RWPE2 (cell line): ENCODE measurements around the gene HDAC9.

Experiments
- ATAC-seq: fragments of 200-7000 bp; cut with Tn5 transposase; 3 replicates; pipeline ENCODE4 v1.9.1; 2021; ENCODE audit warnings: low read depth
- DNase-seq: peaks from one replicate; pipeline ENCODE4 v3.0.0-alpha.2; 2020; ENCODE audit warnings: low spot score
- H3K27ac ChIP-seq: fragments of 450-650 bp; 2 replicates; pipeline ENCODE4 v1.5.1; 2017; ENCODE audit warnings: mild to moderate bottlenecking; ENCODE audit not compliant: poor library complexity, severe bottlenecking
- H3K27me3 ChIP-seq: fragments of 250-450 bp; sonication (Bioruptor Pico); 2 replicates; pipeline ENCODE4 v1.5.1; 2021; ENCODE audit warnings: mild to moderate bottlenecking, moderate library complexity; ENCODE audit not compliant: insufficient read depth, poor library complexity, severe bottlenecking
- H3K36me3 ChIP-seq: fragments of 250-450 bp; sonication (Bioruptor Pico); 2 replicates; pipeline ENCODE4 v1.5.1; 2020; ENCODE audit warnings: low read depth, mild to moderate bottlenecking, moderate library complexity
- H3K4me1 ChIP-seq: fragments of 250-450 bp; sonication (Bioruptor Pico); 2 replicates; pipeline ENCODE4 v1.5.1; 2021; ENCODE audit warnings: mild to moderate bottlenecking, moderate library complexity; ENCODE audit not compliant: insufficient read depth, poor library complexity, severe bottlenecking
- H3K4me3 ChIP-seq: fragments of 250-450 bp; sonication (Bioruptor Pico); 2 replicates; pipeline ENCODE4 v1.5.1; 2021; ENCODE audit warnings: mild to moderate bottlenecking, moderate library complexity; ENCODE audit not compliant: severe bottlenecking
- H3K9me3 ChIP-seq: fragments of 250-450 bp; sonication (Bioruptor Pico); 2 replicates; pipeline ENCODE4 v1.5.1; 2021; ENCODE audit warnings: mild to moderate bottlenecking, moderate library complexity; ENCODE audit not compliant: severe bottlenecking
- TF ChIP-seq, protein P1 (sequence below): fragments of 450-650 bp; IDR thresholded peaks from one replicate; pipeline ENCODE4 v1.5.1; 2017; ENCODE audit warnings: mild to moderate bottlenecking, moderate library complexity; ENCODE audit not compliant: poor library complexity, severe bottlenecking

The HDAC9 gene

DNA sequence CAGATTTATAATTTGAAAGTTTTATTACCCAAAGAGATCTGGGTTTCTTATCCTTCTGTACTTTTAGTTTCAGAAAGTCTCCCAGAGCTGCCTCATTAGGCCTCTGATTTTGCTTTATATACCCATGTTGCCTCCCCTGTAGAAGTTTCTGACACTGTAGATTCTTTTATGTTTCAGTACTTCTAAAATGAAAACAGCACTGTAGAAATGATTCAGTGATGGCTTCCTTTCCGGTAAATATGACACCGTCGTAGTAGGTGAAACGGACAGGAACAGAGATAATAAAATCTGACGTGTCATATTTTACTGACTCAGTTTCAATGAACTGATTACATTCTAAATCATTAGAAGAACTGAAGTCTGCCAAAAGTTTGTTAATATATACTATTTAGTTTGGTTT is 349.2 kb downstream of the HDAC9 start:
- no peaks in the 10 kb centered on the region for H3K4me1 ChIP-seq
- no peak for DNase-seq

DNA sequence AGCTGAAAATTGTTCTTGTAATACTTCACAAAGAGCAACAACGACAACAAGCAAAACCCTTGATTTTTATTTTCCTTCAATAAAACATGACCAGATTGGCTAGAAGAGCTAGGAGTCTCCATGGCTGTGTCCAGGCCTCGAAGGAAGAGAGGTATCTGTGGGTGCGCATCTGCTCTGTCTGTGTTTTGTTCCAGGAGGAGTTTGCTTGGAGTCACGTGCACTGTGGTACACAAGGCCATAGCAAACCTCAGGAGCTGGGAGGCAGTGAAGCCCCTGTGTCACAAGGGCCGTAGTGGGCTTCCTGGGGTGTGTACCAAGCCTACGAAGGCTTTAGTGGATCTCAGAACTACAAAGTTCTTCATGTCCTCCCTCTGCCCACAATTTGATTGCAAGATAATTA is 350.2 kb downstream of the HDAC9 start:
- no peaks in the 10 kb centered on the region for H3K27me3 ChIP-seq
- no peaks in the 10 kb centered on the region for H3K9me3 ChIP-seq
- H3K4me3 ChIP-seq: no peak overlapping the region
- TF ChIP-seq, protein P1, sequence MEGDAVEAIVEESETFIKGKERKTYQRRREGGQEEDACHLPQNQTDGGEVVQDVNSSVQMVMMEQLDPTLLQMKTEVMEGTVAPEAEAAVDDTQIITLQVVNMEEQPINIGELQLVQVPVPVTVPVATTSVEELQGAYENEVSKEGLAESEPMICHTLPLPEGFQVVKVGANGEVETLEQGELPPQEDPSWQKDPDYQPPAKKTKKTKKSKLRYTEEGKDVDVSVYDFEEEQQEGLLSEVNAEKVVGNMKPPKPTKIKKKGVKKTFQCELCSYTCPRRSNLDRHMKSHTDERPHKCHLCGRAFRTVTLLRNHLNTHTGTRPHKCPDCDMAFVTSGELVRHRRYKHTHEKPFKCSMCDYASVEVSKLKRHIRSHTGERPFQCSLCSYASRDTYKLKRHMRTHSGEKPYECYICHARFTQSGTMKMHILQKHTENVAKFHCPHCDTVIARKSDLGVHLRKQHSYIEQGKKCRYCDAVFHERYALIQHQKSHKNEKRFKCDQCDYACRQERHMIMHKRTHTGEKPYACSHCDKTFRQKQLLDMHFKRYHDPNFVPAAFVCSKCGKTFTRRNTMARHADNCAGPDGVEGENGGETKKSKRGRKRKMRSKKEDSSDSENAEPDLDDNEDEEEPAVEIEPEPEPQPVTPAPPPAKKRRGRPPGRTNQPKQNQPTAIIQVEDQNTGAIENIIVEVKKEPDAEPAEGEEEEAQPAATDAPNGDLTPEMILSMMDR: no peak
- H3K27ac ChIP-seq: no peak overlapping the region
- no peak for DNase-seq
- H3K4me1 ChIP-seq: no peaks in the 10 kb centered on the region
- H3K36me3 ChIP-seq: no peaks in the 10 kb centered on the region
- no peak for ATAC-seq

More for the DNA sequence above, 349.2 kb downstream of the HDAC9 start:
- Histone ChIP-seq H3K36me3 (no peaks in the 10 kb centered on the region), H3K4me3 (no peak overlapping the region), H3K9me3 (no peaks in the 10 kb centered on the region), H3K27me3 (no peaks in the 10 kb centered on the region), H3K27ac (no peak overlapping the region)
- TF ChIP-seq, protein P1: no peak
- no peak for ATAC-seq

DNA sequence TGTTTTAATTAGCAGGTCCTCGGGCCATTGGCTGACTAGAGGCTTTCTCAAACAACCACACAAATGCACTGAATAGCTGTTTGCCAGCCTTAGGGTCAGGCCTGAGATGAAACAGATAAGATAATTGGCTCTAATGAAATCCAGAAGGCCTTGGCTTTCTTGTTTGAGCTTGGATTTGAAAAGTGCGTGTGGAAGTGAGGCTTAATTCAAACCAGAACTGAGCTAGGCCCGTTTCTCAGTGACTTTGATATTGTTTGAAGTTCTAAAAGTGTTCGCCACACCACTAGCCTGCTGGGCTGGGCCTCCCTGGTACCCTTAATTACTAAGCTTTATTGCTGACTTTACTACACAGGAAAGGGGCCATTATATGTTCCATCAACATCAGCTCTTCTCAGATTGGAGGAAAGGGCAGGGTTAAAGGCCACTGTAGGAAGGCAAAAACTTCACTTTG is 351.2 kb downstream of the HDAC9 start:
- DNase-seq (no peak), ATAC-seq (no peak)
- Histone ChIP-seq H3K4me3 (no peak overlapping the region), H3K27ac (no peak overlapping the region), H3K9me3 (no peaks in the 10 kb centered on the region), H3K27me3 (no peaks in the 10 kb centered on the region), H3K4me1 (no peaks in the 10 kb centered on the region), H3K36me3 (no peaks in the 10 kb centered on the region)
- TF ChIP-seq, protein P1: no peak

DNA sequence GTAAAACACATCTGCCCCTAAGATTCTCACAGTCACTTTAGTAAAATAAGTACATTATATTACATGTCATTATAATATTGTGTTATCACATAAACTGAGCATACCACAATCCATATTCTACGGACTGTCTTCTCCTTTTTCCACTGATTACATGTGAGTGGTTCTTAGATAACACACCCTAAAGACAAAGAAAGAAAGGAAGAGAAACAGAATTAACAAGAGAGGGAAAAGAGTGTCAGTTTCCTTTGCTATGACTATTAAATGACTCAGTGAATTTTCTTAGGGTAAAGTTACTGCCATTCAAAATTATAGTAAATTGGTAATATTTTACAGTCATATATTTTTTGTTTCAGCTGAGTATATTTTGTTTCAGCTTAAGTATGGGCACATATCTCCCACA is 353.6 kb downstream of the HDAC9 start:
- Histone ChIP-seq H3K4me1 (no peaks in the 10 kb centered on the region), H3K9me3 (no peaks in the 10 kb centered on the region), H3K36me3 (no peaks in the 10 kb centered on the region), H3K4me3 (no peak overlapping the region), H3K27ac (no peak overlapping the region), H3K27me3 (no peaks in the 10 kb centered on the region)
- no peak for DNase-seq
- no peak for ATAC-seq
- TF ChIP-seq, protein P1: no peak

DNA sequence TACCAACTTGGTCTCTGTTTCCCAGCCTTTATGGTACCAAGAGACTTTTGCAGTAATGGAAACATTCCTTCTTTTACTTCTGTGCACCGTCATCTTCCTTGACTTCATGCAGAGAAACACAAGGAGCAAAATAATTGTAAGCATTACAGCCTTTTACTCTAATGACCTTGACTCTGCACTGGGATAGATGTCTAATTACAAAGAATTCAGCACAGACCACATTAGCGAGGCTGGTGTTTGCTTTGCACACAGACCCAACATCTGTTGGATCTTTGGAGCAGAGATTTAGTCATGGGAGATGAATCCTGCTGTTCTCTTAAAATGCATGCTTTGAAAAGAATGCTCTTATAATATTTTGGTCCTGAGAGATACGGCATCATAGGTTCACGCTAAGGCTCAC is 360.2 kb downstream of the HDAC9 start:
- Histone ChIP-seq H3K27ac (no peak overlapping the region), H3K36me3 (no peaks in the 10 kb centered on the region), H3K4me3 (no peak overlapping the region), H3K9me3 (no peaks in the 10 kb centered on the region), H3K27me3 (no peaks in the 10 kb centered on the region), H3K4me1 (no peaks in the 10 kb centered on the region)
- no peak for ATAC-seq
- TF ChIP-seq, protein P1: no peak
- DNase-seq: no peak
